K562 (cell line): ENCODE results near the gene IL20. TPM values are rescaled to one million over a fixed set of nuclear protein-coding genes. Genes with fewer than 3 reads are reported as not detected.

ENCODE experiments used
- CC2D1A ChIP-seq: fragments of 450-650 bp; IDR thresholded peaks from 2 replicates; pipeline ENCODE4 v1.6.1; 2017; ENCODE audit warnings: mild to moderate bottlenecking
- HINFP ChIP-seq: fragments of 450-650 bp; conservative IDR thresholded peaks from 2 replicates; pipeline ENCODE4 v1.6.1; 2016; ENCODE audit warnings: missing genetic modification characterization, low read depth, mild to moderate bottlenecking, control low read depth, missing compliant biosample characterization
- IRF1 ChIP-seq: sonication (generic); formaldehyde crosslinking; IDR thresholded peaks from 2 replicates; pipeline ENCODE4 v1.8.0; 2022; ENCODE audit warnings: missing genetic modification reagents, mild to moderate bottlenecking, borderline replicate concordance
- MAFF ChIP-seq: IDR thresholded peaks from 2 replicates; pipeline ENCODE4 v1.6.1; 2012; ENCODE audit warnings: low read length, improper control_type of control experiment
- NFYB ChIP-seq: IDR thresholded peaks from 2 replicates; pipeline ENCODE4 v1.6.1; 2011; ENCODE audit warnings: mild to moderate bottlenecking, moderate library complexity; ENCODE audit not compliant: insufficient read length; ENCODE audit errors: extremely low read depth
- STAG1 ChIP-seq: sonication (generic); formaldehyde crosslinking; IDR thresholded peaks from 2 replicates; pipeline ENCODE4 v1.5.0; 2020; ENCODE audit warnings: missing genetic modification reagents, borderline replicate concordance
- TCF7L2 ChIP-seq: fragments of 150-350 bp; IDR thresholded peaks from 2 replicates; pipeline ENCODE4 v1.6.1; 2016; ENCODE audit warnings: low read depth, mild to moderate bottlenecking, low read length, moderate library complexity
- THRB ChIP-seq: fragments of 450-650 bp; formaldehyde crosslinking; conservative IDR thresholded peaks from 2 replicates; pipeline ENCODE4 v1.4.0; 2022; ENCODE audit warnings: mild to moderate bottlenecking, missing genetic modification characterization
- USF2 ChIP-seq: sonication (generic); formaldehyde crosslinking; IDR thresholded peaks from 2 replicates; pipeline ENCODE4 v1.5.0; 2020; ENCODE audit warnings: missing genetic modification reagents
- YY1 ChIP-seq, 3 experiments: IDR thresholded peaks; 2 replicates each; pipeline ENCODE4 v1.6.1; 2011; ENCODE audit warnings: low read length in 2 of 3, mild to moderate bottlenecking in 2 of 3, moderate library complexity in 2 of 3, borderline replicate concordance in 1 of 3, control low read depth in 1 of 3, low read depth in 1 of 3; ENCODE audit not compliant: insufficient read depth in 3 of 3, insufficient replicate concordance in 2 of 3, control insufficient read depth in 1 of 3, insufficient read length in 1 of 3; ENCODE audit errors: extremely low read depth in 1 of 3
- ZBTB2 ChIP-seq: fragments of 450-650 bp; IDR thresholded peaks from 2 replicates; pipeline ENCODE4 v1.6.1; 2016; ENCODE audit warnings: antibody characterized with exemption
- ZBTB34 ChIP-seq: fragments of 250-450 bp; sonication (Bioruptor Pico); IDR thresholded peaks from 2 replicates; pipeline ENCODE4 v1.8.0; 2021; ENCODE audit warnings: mild to moderate bottlenecking, moderate library complexity
- ZNF212 ChIP-seq: fragments of 450-650 bp; formaldehyde crosslinking; IDR thresholded peaks from 2 replicates; pipeline ENCODE4 v1.4.0; 2020; ENCODE audit warnings: mild to moderate bottlenecking
- ZNF75A ChIP-seq: fragments of 450-650 bp; formaldehyde crosslinking; IDR thresholded peaks from 2 replicates; pipeline ENCODE4 v1.4.0; 2020; ENCODE audit warnings: mild to moderate bottlenecking
- ZSCAN32 ChIP-seq: fragments of 450-650 bp; formaldehyde crosslinking; IDR thresholded peaks from 2 replicates; pipeline ENCODE4 v1.4.0; 2020; ENCODE audit warnings: mild to moderate bottlenecking, moderate library complexity
- polyA plus RNA-seq, 8 experiments: library from polyadenylated mRNA; depleted of rRNA in 4 of 8; stranded (reverse) in 5 of 8; unstranded in 3 of 8; fragments of >200 nt; fragmentation: Nextera tagmentation in 2 of 8; fragmentation: Illumina TruSeq in 1 of 8; extraction: Ambion mirVana in 2 of 8; extraction: Trizol in 1 of 8; gene quantifications; 2 replicates each; pipeline versions ENCODE4 v1.2.1 to v1.2.3, GENCODE V29; 2011 to 2014; ENCODE audit warnings: inconsistent platforms in 1 of 8, missing spikeins in 1 of 8
- total RNA-seq, 7 experiments: library from RNA; depleted of rRNA in 6 of 7; stranded (reverse); fragments of >200 nt in 6 of 7; fragmentation: Illumina TruSeq in 2 of 7; extraction: Trizol in 2 of 7; gene quantifications; 2 replicates each; pipeline versions ENCODE4 v1.2.1 to v1.2.3, GENCODE V29; 2011 to 2021; ENCODE audit warnings: low replicate concordance in 1 of 7
- TF ChIP-seq, protein P1 (sequence below): sonication (generic); formaldehyde crosslinking; IDR thresholded peaks from 2 replicates; pipeline ENCODE4 v1.8.1; 2023; ENCODE audit warnings: mild to moderate bottlenecking, missing genetic modification reagents

Gene IL20
- total and polyA plus RNA-seq, 9 of the 15 experiments (the other 6 are each of a cell fraction or from before 2014, with no cell fraction given): not detected

GRCh38 chr1:206816390-206817287, 48.8 kb upstream of the IL20 start (continued):
- TF ChIP-seq ZBTB34: no peak
- no peak for TF ChIP-seq ZBTB2
- no peak for TF ChIP-seq STAG1
- no peak for TF ChIP-seq NFYB
- TF ChIP-seq CC2D1A: no peak
- TF ChIP-seq THRB: no peak
- no peak for TF ChIP-seq ZNF75A
- no peak for TF ChIP-seq HINFP (tag)
- peak; percentile 38 to 90 (median 43) for TF ChIP-seq YY1 (IDR thresholded peaks at IDR 0.05; ENCODE audit: borderline replicate concordance in 1 of 3, control insufficient read depth in 1 of 3, extremely low read depth in 1 of 3, insufficient read depth in 3 of 3, insufficient read length in 1 of 3, insufficient replicate concordance in 2 of 3, low read depth in 1 of 3, low read length in 2 of 3)
- peak; percentile 30; the same call in 1 of the 2 replicates for TF ChIP-seq MAFF
- no peak for TF ChIP-seq ZSCAN32
- no peak for TF ChIP-seq USF2 (CRISPR knock-in tag)
- TF ChIP-seq TCF7L2: no peak
- TF ChIP-seq IRF1 (CRISPR knock-in tag): no peak
- TF ChIP-seq, protein P1, sequence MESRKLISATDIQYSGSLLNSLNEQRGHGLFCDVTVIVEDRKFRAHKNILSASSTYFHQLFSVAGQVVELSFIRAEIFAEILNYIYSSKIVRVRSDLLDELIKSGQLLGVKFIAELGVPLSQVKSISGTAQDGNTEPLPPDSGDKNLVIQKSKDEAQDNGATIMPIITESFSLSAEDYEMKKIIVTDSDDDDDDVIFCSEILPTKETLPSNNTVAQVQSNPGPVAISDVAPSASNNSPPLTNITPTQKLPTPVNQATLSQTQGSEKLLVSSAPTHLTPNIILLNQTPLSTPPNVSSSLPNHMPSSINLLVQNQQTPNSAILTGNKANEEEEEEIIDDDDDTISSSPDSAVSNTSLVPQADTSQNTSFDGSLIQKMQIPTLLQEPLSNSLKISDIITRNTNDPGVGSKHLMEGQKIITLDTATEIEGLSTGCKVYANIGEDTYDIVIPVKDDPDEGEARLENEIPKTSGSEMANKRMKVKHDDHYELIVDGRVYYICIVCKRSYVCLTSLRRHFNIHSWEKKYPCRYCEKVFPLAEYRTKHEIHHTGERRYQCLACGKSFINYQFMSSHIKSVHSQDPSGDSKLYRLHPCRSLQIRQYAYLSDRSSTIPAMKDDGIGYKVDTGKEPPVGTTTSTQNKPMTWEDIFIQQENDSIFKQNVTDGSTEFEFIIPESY (CRISPR knock-in tag): no peak
- TF ChIP-seq ZNF212 (CRISPR knock-in tag): no peak
